HAP-1 (cell line): ENCODE data around the gene DYNLL1.

ENCODE experiments used
- DNase-seq, 2 experiments: peaks; one replicate each; pipeline ENCODE4 v3.0.0-alpha.2; 2016 to 2020; ENCODE audit warnings: low spot score in 2 of 2
- H3K27me3 ChIP-seq: fragments of 250-450 bp; sonication (Bioruptor Pico); 2 replicates; pipeline ENCODE4 v1.5.1; 2020; ENCODE audit warnings: low read depth, mild to moderate bottlenecking, moderate library complexity
- H3K36me3 ChIP-seq: fragments of 250-450 bp; sonication (Bioruptor Pico); replicated peaks from 2 replicates; pipeline ENCODE4 v1.5.1; 2020; ENCODE audit warnings: mild to moderate bottlenecking
- H3K4me1 ChIP-seq: fragments of 250-450 bp; sonication (Bioruptor Pico); 2 replicates; pipeline ENCODE4 v1.5.1; 2020; ENCODE audit warnings: mild to moderate bottlenecking
- H3K4me3 ChIP-seq: fragments of 250-450 bp; sonication (Bioruptor Pico); 2 replicates; pipeline ENCODE4 v1.5.1; 2020; ENCODE audit warnings: mild to moderate bottlenecking, moderate library complexity
- H3K9me3 ChIP-seq: fragments of 250-450 bp; sonication (Bioruptor Pico); 2 replicates; pipeline ENCODE4 v1.5.1; 2020; ENCODE audit warnings: mild to moderate bottlenecking, moderate library complexity
- in situ Hi-C: fragments of 300-500 bp; cut with MboI; formaldehyde crosslinking; loops from 3 replicates; pipeline ENCODE4 v1.14.3; 2020; ENCODE audit warnings: low sequenced_read_pairs, inconsistent platforms, mixed read lengths

The DYNLL1 gene

GRCh38 chr12:120468325-120468820 is 27.5 kb upstream of the DYNLL1 start:
- Histone ChIP-seq H3K4me3 (peak overlapping the region; percentile 79), H3K27me3 (no peaks in the 10 kb centered on the region), H3K4me1 (peaks cover 22% of the 10 kb centered on the region), H3K9me3 (no peaks in the 10 kb centered on the region), H3K36me3 (peaks cover 35% of the 10 kb centered on the region)
- in situ Hi-C loops: no loop called here
- peak in 1 of 2 experiments; percentile 40 for DNase-seq

GRCh38 chr12:120468821-120469449 is 27.0 kb upstream of the DYNLL1 start:
- peak in 1 of 2 experiments; percentile 47 for DNase-seq
- peak overlapping the region; percentile 79 for H3K4me3 ChIP-seq
- in situ Hi-C loops: no loop called here
- H3K27me3 ChIP-seq: no peaks in the 10 kb centered on the region
- H3K36me3 ChIP-seq: peaks cover 29% of the 10 kb centered on the region
- no peaks in the 10 kb centered on the region for H3K9me3 ChIP-seq
- peaks cover 22% of the 10 kb centered on the region for H3K4me1 ChIP-seq

GRCh38 chr12:120469450-120470149 is 26.3 kb upstream of the DYNLL1 start, which contains the start of gene SRSF9:
SRSF9 (minus strand) TSS chr12:120469748; CDS start chr12:120469609, 139 bp downstream.
- peaks cover 23% of the 10 kb centered on the region for H3K36me3 ChIP-seq
- no peaks in the 10 kb centered on the region for H3K9me3 ChIP-seq
- H3K27me3 ChIP-seq: no peaks in the 10 kb centered on the region
- in situ Hi-C loops: no loop called here
- peaks cover 22% of the 10 kb centered on the region for H3K4me1 ChIP-seq
- peak; percentile 97 for DNase-seq
- peak within 1 kb of the TSS; percentile 79 for H3K4me3 ChIP-seq

- DNase-seq: peak; percentile 32 to 35
- in situ Hi-C loops: no loop called here
- Histone ChIP-seq H3K4me1 (peaks cover 22% of the 10 kb centered on the region), H3K27me3 (no peaks in the 10 kb centered on the region), H3K4me3 (peak overlapping the region; percentile 79), H3K36me3 (peaks cover 16% of the 10 kb centered on the region), H3K9me3 (no peaks in the 10 kb centered on the region)
These were observed 25.6 kb upstream of the DYNLL1 start for GRCh38 chr12:120470150-120470784.

GRCh38 chr12:120472521-120472920 is 23.4 kb upstream of the DYNLL1 start:
- H3K4me1 ChIP-seq: peaks cover 7% of the 10 kb centered on the region
- H3K27me3 ChIP-seq: no peaks in the 10 kb centered on the region
- no peak overlapping the region for H3K4me3 ChIP-seq
- in situ Hi-C loops: no loop called here
- no peak for DNase-seq
- H3K9me3 ChIP-seq: no peaks in the 10 kb centered on the region
- peaks cover 1% of the 10 kb centered on the region for H3K36me3 ChIP-seq

- in situ Hi-C loops: no loop called here
- DNase-seq: no peak
- H3K36me3 ChIP-seq: no peaks in the 10 kb centered on the region
- H3K4me1 ChIP-seq: peaks cover 5% of the 10 kb centered on the region; the same call in 1 of the 2 replicates
- H3K9me3 ChIP-seq: no peaks in the 10 kb centered on the region
- H3K4me3 ChIP-seq: no peak overlapping the region
- H3K27me3 ChIP-seq: no peaks in the 10 kb centered on the region
These were observed 21.9 kb upstream of the DYNLL1 start for GRCh38 chr12:120473807-120474615.

GRCh38 chr12:120474616-120474960 is 21.3 kb upstream of the DYNLL1 start:
- H3K9me3 ChIP-seq: no peaks in the 10 kb centered on the region
- no peaks in the 10 kb centered on the region for H3K36me3 ChIP-seq
- H3K4me3 ChIP-seq: no peak overlapping the region
- peaks cover 5% of the 10 kb centered on the region; the same call in 1 of the 2 replicates for H3K4me1 ChIP-seq
- no peak for DNase-seq
- H3K27me3 ChIP-seq: no peaks in the 10 kb centered on the region
- in situ Hi-C loops: no loop called here

- Histone ChIP-seq H3K27me3 (no peaks in the 10 kb centered on the region), H3K4me3 (no peak overlapping the region), H3K36me3 (no peaks in the 10 kb centered on the region), H3K4me1 (peaks cover 4% of the 10 kb centered on the region; the same call in 1 of the 2 replicates), H3K9me3 (no peaks in the 10 kb centered on the region)
- in situ Hi-C loops: no loop called here
- DNase-seq: no peak
These were observed 20.3 kb upstream of the DYNLL1 start for GRCh38 chr12:120475643-120476042.

GRCh38 chr12:120479458-120479857 is 16.5 kb upstream of the DYNLL1 start:
- Histone ChIP-seq H3K27me3 (no peaks in the 10 kb centered on the region), H3K4me1 (no peaks in the 10 kb centered on the region), H3K9me3 (no peaks in the 10 kb centered on the region), H3K4me3 (no peak overlapping the region), H3K36me3 (no peaks in the 10 kb centered on the region; the same call in 1 of the 2 replicates)
- no peak for DNase-seq
- in situ Hi-C loops: no loop called here

GRCh38 chr12:120480211-120480610 is 15.7 kb upstream of the DYNLL1 start:
- no peak overlapping the region for H3K4me3 ChIP-seq
- no peaks in the 10 kb centered on the region for H3K9me3 ChIP-seq
- no peaks in the 10 kb centered on the region for H3K4me1 ChIP-seq
- H3K27me3 ChIP-seq: no peaks in the 10 kb centered on the region
- in situ Hi-C loops: no loop called here
- no peak for DNase-seq
- no peaks in the 10 kb centered on the region; the same call in 1 of the 2 replicates for H3K36me3 ChIP-seq

GRCh38 chr12:120481022-120481767 is 14.7 kb upstream of the DYNLL1 start:
- no peak for DNase-seq
- in situ Hi-C loops: no loop called here
- no peak overlapping the region for H3K4me3 ChIP-seq
- H3K27me3 ChIP-seq: no peaks in the 10 kb centered on the region
- no peaks in the 10 kb centered on the region for H3K4me1 ChIP-seq
- H3K36me3 ChIP-seq: no peaks in the 10 kb centered on the region; the same call in 1 of the 2 replicates
- no peaks in the 10 kb centered on the region for H3K9me3 ChIP-seq

GRCh38 chr12:120483621-120484020 is 12.3 kb upstream of the DYNLL1 start:
- in situ Hi-C loops: no loop called here
- Histone ChIP-seq H3K4me3 (no peak overlapping the region), H3K36me3 (no peaks in the 10 kb centered on the region; the same call in 1 of the 2 replicates), H3K27me3 (no peaks in the 10 kb centered on the region), H3K9me3 (no peaks in the 10 kb centered on the region), H3K4me1 (no peaks in the 10 kb centered on the region)
- DNase-seq: no peak
